AG08395 (cell line): ENCODE results near the gene FKBP2.

Source experiments
- DNase-seq: peaks from one replicate; pipeline ENCODE4 v3.0.0; 2012; ENCODE audit warnings: mixed read lengths, low spot score

FKBP2 gene

DNA sequence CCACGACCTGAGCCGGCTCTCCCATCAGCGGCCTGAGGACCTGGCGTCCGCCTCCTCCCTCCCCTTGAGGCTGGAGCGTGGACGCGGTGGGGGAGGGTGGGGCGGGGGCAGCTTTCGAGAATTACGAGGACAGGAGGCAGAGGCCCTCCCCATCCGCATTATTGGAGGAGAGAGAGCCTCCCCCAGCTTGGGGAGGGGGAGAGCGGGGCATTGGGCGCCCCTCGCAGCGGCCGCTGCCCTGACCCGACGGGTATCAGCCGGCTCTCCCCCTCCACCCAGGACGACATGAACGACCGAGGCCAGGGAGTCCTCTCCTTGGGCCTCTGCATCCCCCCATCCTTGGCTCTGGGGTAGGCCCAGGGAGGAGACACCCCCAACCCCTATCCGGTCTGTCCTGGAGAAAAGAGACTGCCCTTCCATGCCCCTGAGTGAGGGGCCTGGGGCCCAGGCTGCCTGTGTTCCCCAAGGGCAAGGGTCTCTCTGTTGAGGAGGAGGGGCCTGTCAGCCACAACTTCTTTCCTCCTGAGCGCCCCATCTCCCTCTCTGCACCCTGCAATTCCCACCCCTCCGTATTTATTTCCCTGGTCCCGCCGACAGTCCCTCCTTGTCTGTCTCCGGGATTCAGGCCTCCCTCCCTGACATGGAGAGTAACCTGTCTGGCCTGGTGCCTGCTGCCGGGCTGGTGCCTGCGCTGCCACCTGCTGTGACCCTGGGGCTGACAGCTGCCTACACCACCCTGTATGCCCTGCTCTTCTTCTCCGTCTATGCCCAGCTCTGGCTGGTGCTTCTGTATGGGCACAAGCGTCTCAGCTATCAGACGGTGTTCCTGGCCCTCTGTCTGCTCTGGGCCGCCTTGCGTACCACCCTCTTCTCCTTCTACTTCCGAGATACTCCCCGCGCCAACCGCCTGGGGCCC, 45.2 kb downstream of the FKBP2 start:
- no peak for DNase-seq

DNA sequence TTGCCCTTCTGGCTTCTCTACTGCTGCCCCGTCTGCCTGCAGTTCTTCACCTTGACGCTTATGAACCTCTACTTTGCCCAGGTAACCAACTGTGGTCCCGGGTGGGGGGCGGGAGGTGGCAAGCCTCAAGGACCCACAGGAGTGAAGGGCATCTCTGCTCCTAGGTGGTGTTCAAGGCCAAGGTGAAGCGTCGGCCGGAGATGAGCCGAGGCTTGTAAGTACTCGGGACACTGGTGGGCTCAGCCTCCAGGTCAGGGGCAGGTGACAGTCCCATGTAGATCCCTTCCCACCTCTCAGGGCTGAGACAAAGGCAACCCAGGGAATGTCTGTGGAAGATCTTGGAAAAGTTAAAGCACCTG, 45.9 kb downstream of the FKBP2 start:
- DNase-seq = no peak

DNA sequence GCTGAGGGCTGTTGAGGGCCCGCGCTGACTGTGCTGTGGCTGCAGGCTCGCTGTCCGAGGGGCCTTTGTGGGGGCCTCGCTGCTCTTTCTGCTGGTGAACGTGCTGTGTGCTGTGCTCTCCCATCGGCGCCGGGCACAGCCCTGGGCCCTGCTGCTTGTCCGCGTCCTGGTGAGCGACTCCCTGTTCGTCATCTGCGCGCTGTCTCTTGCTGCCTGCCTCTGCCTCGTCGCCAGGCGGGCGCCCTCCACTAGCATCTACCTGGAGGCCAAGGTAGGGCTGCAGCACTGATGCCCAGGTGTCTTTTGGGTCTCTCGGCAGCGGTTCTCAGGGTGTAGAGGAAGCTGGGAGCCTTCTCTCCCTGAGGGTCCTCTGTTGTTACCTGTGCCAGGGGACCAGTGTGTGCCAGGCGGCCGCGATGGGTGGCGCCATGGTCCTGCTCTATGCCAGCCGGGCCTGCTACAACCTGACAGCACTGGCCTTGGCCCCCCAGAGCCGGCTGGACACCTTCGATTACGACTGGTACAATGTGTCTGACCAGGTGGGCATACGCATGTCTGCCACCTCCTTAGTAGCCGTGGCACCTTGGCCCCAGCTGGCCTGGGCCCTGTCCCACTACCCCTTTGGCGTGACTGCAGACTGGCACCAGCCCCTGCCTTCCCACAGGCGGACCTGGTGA, 46.9 kb downstream of the FKBP2 start:
- no peak for DNase-seq

DNA sequence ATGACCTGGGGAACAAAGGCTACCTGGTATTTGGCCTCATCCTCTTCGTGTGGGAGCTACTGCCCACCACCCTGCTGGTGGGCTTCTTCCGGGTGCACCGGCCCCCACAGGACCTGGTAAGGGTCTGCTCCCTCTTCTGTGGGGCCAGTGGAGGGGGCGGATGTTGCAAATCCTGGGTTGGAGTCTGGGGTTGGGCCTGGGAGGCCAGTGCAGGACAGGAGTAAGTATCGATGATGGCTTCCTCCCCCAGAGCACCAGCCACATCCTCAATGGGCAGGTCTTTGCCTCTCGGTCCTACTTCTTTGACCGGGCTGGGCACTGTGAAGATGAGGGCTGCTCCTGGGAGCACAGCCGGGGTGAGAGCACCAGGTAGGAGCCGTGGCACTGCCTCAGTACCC, 47.5 kb downstream of the FKBP2 start:
- DNase-seq = no peak

DNA sequence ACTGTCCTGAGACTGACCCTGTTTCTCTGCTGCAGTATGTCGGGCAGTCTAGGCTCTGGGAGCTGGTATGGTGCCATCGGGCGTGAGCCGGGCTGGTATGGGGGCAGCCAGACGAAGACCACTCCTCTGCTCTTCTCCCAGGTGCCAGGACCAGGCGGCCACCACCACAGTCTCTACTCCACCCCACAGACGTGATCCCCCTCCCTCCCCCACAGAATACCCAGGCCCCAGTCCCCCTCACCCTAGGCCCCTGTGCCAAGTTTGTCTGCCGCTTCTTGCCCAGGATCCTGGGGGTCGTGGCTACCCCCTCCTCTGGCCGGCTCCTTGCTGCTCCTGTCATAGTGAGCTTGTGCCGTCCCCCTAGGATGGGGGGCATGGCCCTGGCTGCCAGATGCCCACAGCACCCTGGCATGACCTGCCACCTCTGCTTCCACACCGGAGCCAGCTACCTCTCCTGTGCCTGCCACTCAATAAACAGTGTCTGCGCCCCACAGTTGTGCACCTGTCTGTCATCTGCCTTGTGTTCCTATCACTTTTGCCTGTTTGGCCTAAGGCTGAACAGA, 48.2 kb downstream of the FKBP2 start:
- no peak for DNase-seq

DNA sequence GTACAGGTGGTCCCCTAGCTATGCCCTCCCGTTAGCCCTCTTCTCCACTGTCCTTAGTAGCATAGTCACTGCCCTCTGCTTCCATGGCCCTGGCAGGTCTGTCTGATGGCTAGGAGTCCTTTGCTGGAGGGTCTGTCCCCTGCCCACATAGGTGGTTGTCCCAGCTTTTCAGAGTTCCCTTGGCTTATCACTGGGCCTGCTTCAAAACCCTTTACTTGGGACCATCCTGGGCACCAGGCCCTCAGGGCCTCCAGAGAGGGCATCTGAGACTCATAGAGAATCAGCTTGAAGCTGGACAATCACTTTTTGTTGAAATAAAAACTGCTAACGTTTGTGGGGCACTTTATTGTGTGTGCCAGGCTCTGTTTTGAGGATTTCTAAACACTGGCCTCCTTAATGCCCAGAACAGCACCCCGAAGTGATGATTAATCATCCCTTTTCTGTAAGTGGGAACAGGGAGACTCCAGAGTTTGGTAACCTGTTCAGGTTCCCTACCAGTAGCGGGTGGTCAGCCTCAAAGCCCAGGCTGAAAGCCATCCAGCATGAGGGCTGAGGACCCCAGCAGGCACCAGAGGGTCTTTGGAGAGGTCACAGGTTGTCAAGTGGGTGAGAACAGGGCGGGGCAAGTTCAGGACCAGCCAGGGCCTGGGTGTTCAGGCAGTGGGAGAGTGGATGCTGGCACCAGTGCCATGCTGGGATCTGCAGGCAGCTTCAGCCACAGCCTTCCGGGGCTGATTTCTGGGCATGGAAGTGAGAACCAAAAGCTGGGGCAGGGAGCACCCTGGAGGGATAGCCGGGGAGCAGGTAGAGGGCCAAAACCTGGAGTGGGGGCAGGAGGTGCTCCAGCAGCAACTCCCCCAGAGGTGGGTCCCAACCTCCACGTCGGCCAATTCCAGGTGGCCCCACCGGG, 49.7 kb downstream of the FKBP2 start:
- DNase-seq = no peak

DNA sequence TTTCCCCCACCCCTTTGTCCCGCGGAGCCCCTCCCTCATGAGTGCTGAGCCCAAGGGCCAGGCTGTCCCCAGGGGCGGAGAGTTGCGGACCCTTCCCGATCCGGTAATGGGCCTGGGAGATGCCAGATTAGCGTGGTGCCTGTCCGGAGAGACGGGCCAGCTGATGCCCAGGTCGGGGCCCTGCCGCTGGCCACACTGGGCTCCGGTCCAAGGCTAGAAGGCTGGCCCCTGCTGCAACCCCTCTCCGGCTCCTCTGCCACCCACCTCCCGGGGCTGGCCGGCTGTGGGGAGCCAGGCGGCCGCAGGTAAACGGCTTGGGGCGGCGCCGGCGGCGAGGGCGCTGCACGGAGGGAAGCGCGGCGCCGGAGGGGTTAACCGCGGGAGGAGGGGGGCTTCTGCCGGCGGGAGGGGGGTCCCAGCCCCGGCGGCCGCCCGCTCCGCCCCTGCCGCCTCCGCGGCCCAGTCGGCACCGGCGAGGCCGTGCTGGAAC, 50.4 kb downstream of the FKBP2 start, which contains the start of gene KCNK4:
TSS of gene KCNK4 (plus strand) at position 41 of the 490 bp plus-strand sequence. CDS start 1,717 bp downstream, outside the sequence.
- no peak for DNase-seq

DNA sequence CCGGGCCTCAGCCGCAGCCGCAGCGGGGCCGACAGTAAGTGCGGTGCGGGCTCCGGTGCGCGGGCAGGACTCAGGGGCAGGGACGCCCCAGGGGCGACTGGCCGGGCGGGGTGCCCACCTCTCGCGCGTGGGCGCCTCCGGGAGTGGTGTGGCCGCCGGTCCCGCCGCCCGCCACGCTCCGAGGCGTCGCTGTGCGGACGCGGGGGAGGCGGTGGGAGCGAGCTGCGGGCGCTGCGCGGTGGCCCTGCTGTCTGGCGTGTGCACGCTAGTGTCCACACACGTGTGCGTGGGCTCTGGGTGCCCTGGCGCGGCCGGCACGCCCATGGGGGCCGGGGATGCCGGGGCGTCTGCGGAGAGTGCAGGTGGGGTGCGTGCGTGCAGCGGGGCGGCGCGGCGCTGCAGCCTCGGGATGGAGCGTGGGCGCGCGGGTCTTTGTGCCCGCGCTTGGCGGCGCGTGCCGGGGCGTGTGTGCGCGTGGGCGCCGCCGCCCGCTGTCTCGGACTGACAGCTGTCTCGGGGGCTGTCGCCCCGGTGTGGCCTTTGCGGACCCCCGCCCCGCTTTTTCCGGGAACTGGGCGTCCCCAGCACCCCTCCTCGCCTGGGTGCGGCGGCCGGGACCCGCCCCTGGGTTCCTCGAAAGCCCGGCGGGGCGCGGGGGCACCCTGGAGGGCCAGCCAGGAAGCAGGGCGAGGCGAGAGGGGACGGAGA, 51.0 kb downstream of the FKBP2 start:
- DNase-seq = no peak

DNA sequence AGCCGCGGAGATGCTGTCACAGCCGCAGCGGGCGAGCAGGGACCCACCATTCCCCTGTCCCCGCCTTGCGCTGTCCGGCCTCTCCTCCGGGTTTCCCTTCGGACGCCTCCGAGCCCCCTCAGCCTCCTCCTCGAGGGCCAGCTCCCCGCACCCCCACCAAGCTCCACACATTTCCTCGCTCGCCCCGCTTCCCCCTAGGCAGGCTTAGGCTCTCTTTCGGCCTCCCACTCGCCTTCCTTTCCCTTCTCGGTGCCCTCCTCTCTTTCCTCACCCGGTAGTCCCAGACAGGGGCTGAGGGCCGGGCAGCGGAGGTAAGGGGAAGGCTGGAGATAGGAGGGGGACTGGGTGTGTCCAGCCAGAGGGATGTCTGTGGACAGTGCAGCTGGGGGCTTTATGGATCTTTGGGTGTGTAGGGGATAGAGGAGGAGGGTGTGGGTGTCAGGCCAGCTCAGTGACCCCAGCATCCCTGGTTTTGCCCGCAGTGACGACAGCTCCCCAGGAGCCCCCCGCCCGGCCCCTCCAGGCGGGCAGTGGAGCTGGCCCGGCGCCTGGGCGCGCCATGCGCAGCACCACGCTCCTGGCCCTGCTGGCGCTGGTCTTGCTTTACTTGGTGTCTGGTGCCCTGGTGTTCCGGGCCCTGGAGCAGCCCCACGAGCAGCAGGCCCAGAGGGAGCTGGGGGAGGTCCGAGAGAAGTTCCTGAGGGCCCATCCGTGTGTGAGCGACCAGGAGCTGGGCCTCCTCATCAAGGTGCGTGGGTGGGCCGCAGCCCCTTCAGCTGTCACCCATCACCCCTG, 51.8 kb downstream of the FKBP2 start:
- no peak for DNase-seq
